Measurements from ENCODE around the gene NAB2.
"Not testable (repeated sequence)": the region's sequence is repeated elsewhere in the genome, so short reads cannot be mapped to it uniquely, and the experiment has no call there.

NAB2 gene, protein sequence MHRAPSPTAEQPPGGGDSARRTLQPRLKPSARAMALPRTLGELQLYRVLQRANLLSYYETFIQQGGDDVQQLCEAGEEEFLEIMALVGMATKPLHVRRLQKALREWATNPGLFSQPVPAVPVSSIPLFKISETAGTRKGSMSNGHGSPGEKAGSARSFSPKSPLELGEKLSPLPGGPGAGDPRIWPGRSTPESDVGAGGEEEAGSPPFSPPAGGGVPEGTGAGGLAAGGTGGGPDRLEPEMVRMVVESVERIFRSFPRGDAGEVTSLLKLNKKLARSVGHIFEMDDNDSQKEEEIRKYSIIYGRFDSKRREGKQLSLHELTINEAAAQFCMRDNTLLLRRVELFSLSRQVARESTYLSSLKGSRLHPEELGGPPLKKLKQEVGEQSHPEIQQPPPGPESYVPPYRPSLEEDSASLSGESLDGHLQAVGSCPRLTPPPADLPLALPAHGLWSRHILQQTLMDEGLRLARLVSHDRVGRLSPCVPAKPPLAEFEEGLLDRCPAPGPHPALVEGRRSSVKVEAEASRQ

GRCh38 chr12:57088354-57089270 is at the start of gene NAB2:
Gene NAB2 (plus strand): TSS chr12:57089114. CDS start chr12:57089272, 158 bp downstream.
- peak; percentile 84 to 91 for DNase-seq

- no peak for DNase-seq
These were observed 48.7 kb upstream of the NAB2 start for GRCh38 chr12:57040211-57040610.

- peak in 1 of 2 experiments; percentile 11 for DNase-seq
These were observed 48.2 kb upstream of the NAB2 start for GRCh38 chr12:57040750-57041149.

DNA sequence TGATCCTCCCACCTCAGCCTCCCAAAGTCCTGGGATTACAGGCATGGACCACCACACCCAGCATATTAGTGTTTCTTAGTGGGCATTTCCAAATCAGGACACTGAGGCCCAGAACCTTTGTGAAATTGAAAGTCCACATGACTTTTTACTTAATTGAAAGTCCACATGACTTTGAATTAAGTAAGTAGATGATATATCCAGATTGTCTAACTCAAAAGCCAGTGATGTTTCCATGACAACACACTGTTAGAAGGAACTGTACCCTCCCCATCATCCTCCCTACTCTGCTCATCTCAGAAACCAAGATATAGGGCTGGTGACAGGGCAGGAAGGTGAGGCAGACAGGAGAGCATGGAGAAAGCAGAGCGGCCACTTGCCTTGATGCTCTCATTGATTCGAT is 46.2 kb upstream of the NAB2 start:
- DNase-seq: no peak

GRCh38 chr12:57044468-57044867 is 44.4 kb upstream of the NAB2 start:
- no peak for DNase-seq

- DNase-seq: no peak
These were observed 44.0 kb upstream of the NAB2 start for GRCh38 chr12:57044889-57045288.

DNA sequence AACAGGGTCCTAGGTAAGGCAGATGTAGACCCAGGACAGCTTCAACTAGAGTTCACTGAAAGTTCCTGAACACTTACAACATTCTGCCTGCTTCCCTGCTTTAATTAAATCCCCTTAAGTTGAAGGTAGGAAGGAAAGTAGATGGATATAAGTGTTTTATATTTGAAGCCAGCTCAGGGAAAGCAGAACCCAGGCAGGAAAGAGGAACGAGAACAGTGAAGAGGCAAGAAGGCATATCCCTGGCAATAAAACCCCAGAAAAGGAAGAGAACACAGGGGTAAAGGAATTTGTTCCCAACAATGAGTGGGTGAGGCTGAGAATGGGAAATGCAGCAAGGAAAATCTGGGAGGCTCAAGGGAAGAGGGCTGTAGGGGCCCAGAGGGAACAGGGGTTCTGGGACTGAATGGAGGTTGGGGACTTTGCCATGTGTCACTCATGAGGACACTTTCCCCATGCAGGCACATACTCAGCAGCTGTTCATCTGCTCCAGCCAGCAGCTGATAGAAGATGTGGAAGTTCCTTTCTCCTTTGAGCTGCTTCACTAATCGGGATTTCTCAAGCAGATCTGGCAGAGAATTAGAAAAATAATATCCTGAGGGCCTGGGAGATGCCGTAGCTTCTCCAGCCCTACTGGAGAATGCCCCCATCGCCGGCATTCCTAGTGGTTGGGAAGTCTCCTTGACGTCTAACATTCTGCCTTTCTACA is 42.7 kb upstream of the NAB2 start:
- no peak for DNase-seq

DNA sequence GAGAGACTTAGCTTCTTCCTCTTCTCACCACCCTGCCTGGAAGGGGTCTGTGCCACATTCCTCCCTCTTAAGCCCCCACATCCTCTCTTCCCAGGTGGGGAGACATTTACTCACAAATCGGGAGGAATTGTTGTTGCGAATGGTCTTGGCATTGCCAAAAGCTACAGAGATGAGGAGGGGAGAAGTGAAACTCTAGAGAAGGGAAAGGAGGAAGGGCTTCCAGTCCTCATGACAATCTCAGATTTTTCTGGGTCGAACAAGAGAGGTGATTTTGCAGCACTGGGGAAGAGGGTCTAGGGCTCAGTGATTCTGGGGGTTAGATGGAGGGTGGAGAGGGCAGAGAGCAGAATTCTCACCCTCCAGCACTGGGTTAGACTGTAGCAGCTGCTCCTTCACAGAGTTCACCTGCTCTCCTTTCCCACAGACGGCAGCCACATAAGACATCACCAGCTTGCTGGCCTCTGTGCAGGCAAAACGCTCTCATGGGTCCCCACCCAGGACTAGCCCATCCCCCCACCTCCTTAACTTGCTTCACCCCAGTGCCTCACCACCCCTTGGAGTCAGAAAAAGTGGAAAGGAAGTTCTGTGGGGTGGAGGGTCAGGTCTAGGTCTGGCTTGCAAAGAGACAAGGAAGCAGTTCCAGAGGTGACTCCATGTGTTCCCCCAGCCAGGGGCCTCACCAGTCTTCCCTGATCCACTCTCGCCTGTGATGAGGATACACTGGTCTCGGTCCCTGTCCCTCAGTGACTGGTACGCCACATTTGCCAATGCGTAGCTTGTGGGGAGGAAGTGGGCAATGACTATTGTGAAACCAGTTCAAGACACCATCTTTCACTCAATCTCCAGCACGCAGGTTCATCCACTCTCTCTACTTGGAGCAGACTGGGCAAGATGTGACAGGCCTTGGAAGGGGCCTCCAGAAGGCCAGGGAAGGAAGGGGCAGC is 41.7 kb upstream of the NAB2 start:
- DNase-seq: no peak

DNA sequence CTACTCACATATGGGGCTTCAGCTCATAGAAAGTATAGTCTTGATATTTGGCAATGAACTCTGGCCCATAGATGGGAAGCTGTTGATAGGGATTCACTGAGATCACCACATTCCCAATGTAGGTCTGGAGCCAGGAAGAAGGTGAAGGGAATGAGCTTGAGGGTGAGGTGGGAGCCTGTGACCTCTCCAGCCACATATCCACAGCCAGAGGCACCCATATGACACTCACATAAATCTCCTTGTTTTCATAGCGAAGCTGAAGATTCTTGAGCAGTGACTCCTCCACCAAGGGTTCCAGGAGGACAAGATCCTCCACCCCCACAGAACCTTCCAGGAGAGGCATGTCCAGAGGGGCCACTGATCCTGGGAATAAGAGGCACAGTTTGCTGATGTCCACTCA is 40.9 kb upstream of the NAB2 start:
- DNase-seq: no peak

GRCh38 chr12:57048423-57049118 is 40.3 kb upstream of the NAB2 start:
- no peak for DNase-seq

DNA sequence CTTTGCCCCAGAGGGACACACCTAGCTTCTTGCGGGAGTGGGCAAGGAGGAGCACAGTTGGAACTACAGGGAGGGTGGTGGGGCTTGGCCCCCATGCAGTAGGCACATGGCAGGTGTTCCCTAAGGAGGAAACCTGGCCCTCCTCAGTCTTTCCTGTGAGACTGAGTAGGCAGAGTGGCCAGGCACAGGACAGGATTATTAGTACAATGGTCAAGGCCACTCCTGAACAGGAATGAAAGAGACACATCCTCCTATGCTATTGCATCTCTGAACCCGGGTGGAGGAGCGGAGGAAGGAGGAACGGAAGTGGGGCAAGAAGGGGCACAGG is 39.8 kb upstream of the NAB2 start:
- DNase-seq: no peak

- DNase-seq: no peak
These were observed 39.0 kb upstream of the NAB2 start, which contains the start of gene MYO1A for GRCh38 chr12:57049890-57050289. Gene MYO1A (minus strand): TSS chr12:57050129. CDS start chr12:57048323, 1,806 bp downstream.

GRCh38 chr12:57051011-57051410 is 37.9 kb upstream of the NAB2 start:
- DNase-seq: no peak

DNA sequence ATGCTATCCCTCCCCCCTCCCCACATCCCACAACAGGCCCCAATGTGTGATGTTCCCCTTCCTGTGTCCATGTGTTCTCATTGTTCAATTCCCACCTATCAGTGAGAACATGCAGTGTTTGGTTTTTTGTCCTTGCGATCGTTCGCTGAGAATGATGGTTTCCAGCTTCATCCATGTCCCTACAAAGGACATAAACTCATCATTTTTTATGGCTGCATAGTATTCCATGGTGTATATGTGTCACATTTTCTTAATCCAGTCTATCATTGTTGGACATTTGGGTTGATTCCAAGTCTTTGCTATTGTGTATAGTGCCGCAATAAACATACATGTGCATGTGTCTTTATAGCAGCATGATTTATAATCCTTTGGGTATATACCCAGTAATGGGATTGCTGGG is 35.8 kb upstream of the NAB2 start:
- DNase-seq: not testable (repeated sequence)

GRCh38 chr12:57053901-57054300 is 35.0 kb upstream of the NAB2 start:
- not testable (repeated sequence) for DNase-seq

GRCh38 chr12:57055824-57056223 is 33.1 kb upstream of the NAB2 start:
- no peak for DNase-seq

DNA sequence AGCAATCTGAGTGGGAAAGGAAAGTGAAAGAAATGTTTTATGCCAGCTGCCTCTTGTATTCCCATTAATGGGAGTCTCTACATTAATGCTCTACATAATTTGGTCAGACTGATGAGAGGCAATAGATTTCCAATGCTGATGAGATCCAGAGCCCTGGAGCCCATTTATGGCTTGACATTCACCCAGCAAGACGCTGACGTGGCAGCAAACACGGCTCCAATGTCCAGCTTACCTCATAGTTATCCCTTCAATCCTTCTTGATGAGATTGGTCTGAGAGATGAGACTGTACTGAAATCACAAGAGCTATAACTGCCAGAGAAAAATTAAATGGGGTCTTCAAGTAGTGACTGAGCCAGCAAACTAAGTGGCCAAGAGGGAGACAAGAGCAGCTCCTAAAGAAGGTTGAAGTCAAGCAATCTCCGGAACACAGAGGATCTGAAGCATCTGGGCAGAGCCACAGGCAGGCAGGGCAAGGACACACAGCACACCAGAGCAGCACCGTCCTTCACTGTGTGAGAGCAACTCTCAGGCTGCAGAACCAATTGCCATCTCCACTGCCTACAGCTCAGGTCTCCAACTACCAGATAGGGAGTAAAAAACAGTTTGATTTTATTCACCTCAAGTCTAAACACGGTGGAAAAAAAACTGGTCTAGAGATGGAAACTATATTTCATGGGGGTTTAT is 31.7 kb upstream of the NAB2 start:
- DNase-seq: no peak

DNA sequence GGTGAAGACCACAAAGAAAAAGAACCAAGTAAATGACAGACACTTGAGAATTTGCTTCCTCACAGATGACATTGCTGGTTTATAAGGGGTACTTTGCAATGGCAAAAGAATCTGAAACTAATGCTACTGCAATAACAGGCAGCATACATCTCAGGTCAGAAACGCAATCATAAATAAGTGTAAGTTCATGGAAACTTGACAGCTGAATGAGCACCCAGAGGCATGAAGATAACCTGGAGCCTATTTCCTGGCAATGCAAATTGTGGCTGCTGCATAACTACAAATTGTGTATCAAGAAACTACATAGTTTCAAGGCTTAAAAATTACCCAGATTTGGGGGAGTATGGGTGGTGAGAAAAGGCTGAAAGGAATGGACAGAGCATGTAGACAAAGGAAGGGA is 30.5 kb upstream of the NAB2 start:
- no peak for DNase-seq

- no peak for DNase-seq
These were observed 24.8 kb upstream of the NAB2 start for GRCh38 chr12:57063991-57064685.

GRCh38 chr12:57066245-57066644 is 22.7 kb upstream of the NAB2 start:
- no peak for DNase-seq
